Panc1 (cell line): ENCODE measurements around the gene OR51F2. TPM values are rescaled to one million over a fixed set of nuclear protein-coding genes. Genes with fewer than 3 reads are reported as not detected.

Source experiments
- ATAC-seq: fragments of 200-7000 bp; cut with Tn5 transposase; 2 replicates; pipeline ENCODE4 v1.9.1; 2020; ENCODE audit warnings: mild to moderate bottlenecking, moderate library complexity
- BruUV-seq: library from RNA; stranded (reverse); fragments of 400-500 nt; replicated peaks from 2 replicates; lab custom pipeline; 2021; lab: Mats Ljungman, UMichigan
- CTCF ChIA-PET: fragments of 300-600 bp; sonication (Branson Sonifier 250); formaldehyde crosslinking; loops from one replicate; lab custom pipeline; 2022; ENCODE audit warnings: antibody characterized with exemption; lab: Charles Lee
- POLR2A ChIA-PET: fragments of 300-600 bp; sonication (Branson Sonifier 250); formaldehyde crosslinking; loops from one replicate; lab custom pipeline; 2022; ENCODE audit warnings: antibody characterized with exemption; lab: Charles Lee
- DNase-seq: peaks from one replicate; pipeline ENCODE4 v3.0.0-alpha.2; 2010; ENCODE audit warnings: low read depth, low spot score
- H3K27ac ChIP-seq: 2 replicates; pipeline ENCODE4 v1.5.1; 2011; ENCODE audit warnings: mild to moderate bottlenecking, low read length, inconsistent platforms
- H3K27me3 ChIP-seq: fragments of 200-500 bp; sonication (Bioruptor generic); 2 replicates; pipeline ENCODE4 v1.6.0; 2014; ENCODE audit warnings: low read length, inconsistent platforms; ENCODE audit not compliant: control insufficient read depth, insufficient read depth
- H3K36me3 ChIP-seq: fragments of 200-500 bp; sonication (Bioruptor generic); 2 replicates; pipeline ENCODE4 v1.5.1; 2014; ENCODE audit warnings: inconsistent platforms, mild to moderate bottlenecking, low read length, moderate library complexity; ENCODE audit not compliant: control insufficient read depth, insufficient read depth
- H3K4me1 ChIP-seq: 2 replicates; pipeline ENCODE4 v1.5.1; 2011; ENCODE audit warnings: inconsistent platforms, mild to moderate bottlenecking, low read length, moderate library complexity; ENCODE audit not compliant: control insufficient read depth, insufficient read depth
- H3K4me3 ChIP-seq, 2 experiments: 2 replicates each; pipeline ENCODE4 v1.5.1; 2011 to 2012; ENCODE audit warnings: low read depth in 2 of 2, low read length in 2 of 2, mild to moderate bottlenecking in 2 of 2, inconsistent platforms in 1 of 2, moderate library complexity in 1 of 2
- H3K9me3 ChIP-seq: fragments of 200-500 bp; sonication (Bioruptor generic); 2 replicates; pipeline ENCODE4 v1.5.1; 2014; ENCODE audit warnings: low read depth, mild to moderate bottlenecking, inconsistent platforms, low read length, moderate library complexity; ENCODE audit not compliant: control insufficient read depth, insufficient read depth
- POLR2AphosphoS5 ChIP-seq: IDR thresholded peaks from 2 replicates; pipeline ENCODE4 v1.6.1; 2012; ENCODE audit warnings: mild to moderate bottlenecking, low read depth, low read length, moderate library complexity
- SIN3A ChIP-seq: IDR thresholded peaks from 2 replicates; pipeline ENCODE4 v1.6.1; 2012; ENCODE audit warnings: low read depth, mild to moderate bottlenecking, low read length, moderate library complexity, borderline replicate concordance; ENCODE audit not compliant: insufficient read depth
- TCF7L2 ChIP-seq: IDR thresholded peaks from 2 replicates; pipeline ENCODE4 v1.6.1; 2011; ENCODE audit warnings: mild to moderate bottlenecking, low read depth, low read length, inconsistent platforms
- in situ Hi-C: cut with HindIII; loops from 2 replicates; pipeline ENCODE4 v1.10.0; 2016; ENCODE audit warnings: low sequenced_read_pairs, low pct_unique_long_range_greater_than_20kb
- intact Hi-C: fragments of 100-400 bp; cut with micrococcal nuclease; formaldehyde crosslinking; loops from one replicate; pipeline ENCODE4 v1.10.0; 2022; ENCODE audit not compliant: unreplicated experiment
- total RNA-seq: library from RNA; stranded (reverse); gene quantifications from one replicate; pipeline ENCODE4 v1.2.1, GENCODE V29; 2021; ENCODE audit not compliant: unreplicated experiment
- TF ChIP-seq, protein P1 (sequence below): fragments of 450-650 bp; IDR thresholded peaks from 2 replicates; pipeline ENCODE4 v1.5.1; 2017; ENCODE audit warnings: mild to moderate bottlenecking
- TF ChIP-seq, protein P2 (sequence below), 2 experiments: IDR thresholded peaks; 2 replicates each; pipeline ENCODE4 v1.6.1; 2011 to 2012; ENCODE audit warnings: low read depth in 2 of 2, control low read depth in 1 of 2, low read length in 1 of 2, mild to moderate bottlenecking in 1 of 2, moderate library complexity in 1 of 2; ENCODE audit not compliant: insufficient read depth in 1 of 2

OR51F2 gene
- total RNA-seq, 1 experiment from 2014 or later: not detected

DNA sequence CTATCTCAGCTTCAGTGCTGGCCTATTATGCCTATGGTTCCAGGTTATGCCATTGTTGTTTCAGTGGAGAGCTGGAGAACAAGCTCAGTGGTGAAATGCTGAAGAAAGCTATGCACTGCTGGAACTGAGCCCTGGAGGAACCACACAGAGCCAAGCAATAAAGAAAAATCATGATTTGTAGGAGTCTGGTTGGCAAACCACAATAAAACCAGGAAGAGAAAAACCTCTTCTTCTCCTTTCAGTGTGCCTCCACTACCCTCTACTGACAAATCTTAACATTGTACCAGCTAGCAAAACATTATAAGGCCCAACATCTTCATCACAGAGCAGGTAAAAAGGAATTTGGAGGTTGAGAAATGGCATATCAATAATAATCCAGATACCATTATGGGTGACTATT, 5.3 kb downstream of the OR51F2 start:
- H3K4me1 ChIP-seq: no peaks in the 10 kb centered on the region
- DNase-seq (no peak), ATAC-seq (peak; percentile 65; the same call in 1 of the 2 replicates)
- no TSS peak for BruUV-seq
- no peak overlapping the region for H3K27ac ChIP-seq
- no peaks in the 10 kb centered on the region for H3K36me3 ChIP-seq
- H3K27me3 ChIP-seq: no peaks in the 10 kb centered on the region
- no peaks in the 10 kb centered on the region for H3K9me3 ChIP-seq
- intact Hi-C loops: loop anchor here (2.0 kb wide), 1 partner anchor 190 kb away; the partner anchor contains the start of gene OR51D1
- in situ Hi-C loops: no loop called here
- CTCF ChIA-PET: interaction anchor here (2.3 kb wide), 1 partner anchor 189 kb away, joined by 13 read pairs; the partner anchor contains the start of gene OR51D1
- POLR2A ChIA-PET: interaction anchor here (1.2 kb wide), 1 partner anchor 11 kb away, joined by 3 read pairs; no protein-coding TSS in a partner anchor
- no peak overlapping the region for H3K4me3 ChIP-seq
- TF ChIP-seq, protein P1, sequence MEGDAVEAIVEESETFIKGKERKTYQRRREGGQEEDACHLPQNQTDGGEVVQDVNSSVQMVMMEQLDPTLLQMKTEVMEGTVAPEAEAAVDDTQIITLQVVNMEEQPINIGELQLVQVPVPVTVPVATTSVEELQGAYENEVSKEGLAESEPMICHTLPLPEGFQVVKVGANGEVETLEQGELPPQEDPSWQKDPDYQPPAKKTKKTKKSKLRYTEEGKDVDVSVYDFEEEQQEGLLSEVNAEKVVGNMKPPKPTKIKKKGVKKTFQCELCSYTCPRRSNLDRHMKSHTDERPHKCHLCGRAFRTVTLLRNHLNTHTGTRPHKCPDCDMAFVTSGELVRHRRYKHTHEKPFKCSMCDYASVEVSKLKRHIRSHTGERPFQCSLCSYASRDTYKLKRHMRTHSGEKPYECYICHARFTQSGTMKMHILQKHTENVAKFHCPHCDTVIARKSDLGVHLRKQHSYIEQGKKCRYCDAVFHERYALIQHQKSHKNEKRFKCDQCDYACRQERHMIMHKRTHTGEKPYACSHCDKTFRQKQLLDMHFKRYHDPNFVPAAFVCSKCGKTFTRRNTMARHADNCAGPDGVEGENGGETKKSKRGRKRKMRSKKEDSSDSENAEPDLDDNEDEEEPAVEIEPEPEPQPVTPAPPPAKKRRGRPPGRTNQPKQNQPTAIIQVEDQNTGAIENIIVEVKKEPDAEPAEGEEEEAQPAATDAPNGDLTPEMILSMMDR: peak; percentile 38; the same call in 1 of the 2 replicates
- TF ChIP-seq SIN3A (no peak), TCF7L2 (no peak)

DNA sequence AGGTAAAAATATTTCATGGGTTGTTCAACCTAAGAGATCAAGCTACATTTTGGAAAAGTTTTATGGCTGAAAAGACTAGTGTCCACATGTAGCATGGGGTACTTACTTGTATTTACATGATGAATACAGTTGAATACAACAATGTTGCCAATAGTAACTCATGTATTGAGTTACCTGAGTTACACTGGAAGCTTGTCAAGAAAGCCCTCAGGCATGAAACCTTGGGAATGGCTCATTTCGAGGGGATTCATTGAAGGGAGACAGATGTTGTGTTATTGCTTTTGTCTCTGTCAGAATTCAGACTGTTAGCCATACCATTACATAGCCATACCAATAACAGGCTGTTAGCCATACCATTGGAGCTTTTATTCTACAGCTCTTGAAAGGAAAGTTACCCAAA, 9.2 kb downstream of the OR51F2 start:
- no peaks in the 10 kb centered on the region for H3K36me3 ChIP-seq
- in situ Hi-C loops (no loop called here), intact Hi-C loops (no loop called here)
- no peaks in the 10 kb centered on the region for H3K4me1 ChIP-seq
- DNase-seq (no peak), ATAC-seq (no peak)
- H3K4me3 ChIP-seq: no peak overlapping the region
- no peaks in the 10 kb centered on the region for H3K9me3 ChIP-seq
- TF ChIP-seq, protein P1: no peak
- TF ChIP-seq SIN3A: no peak
- no peak for TF ChIP-seq POLR2AphosphoS5
- TF ChIP-seq, protein P2, sequence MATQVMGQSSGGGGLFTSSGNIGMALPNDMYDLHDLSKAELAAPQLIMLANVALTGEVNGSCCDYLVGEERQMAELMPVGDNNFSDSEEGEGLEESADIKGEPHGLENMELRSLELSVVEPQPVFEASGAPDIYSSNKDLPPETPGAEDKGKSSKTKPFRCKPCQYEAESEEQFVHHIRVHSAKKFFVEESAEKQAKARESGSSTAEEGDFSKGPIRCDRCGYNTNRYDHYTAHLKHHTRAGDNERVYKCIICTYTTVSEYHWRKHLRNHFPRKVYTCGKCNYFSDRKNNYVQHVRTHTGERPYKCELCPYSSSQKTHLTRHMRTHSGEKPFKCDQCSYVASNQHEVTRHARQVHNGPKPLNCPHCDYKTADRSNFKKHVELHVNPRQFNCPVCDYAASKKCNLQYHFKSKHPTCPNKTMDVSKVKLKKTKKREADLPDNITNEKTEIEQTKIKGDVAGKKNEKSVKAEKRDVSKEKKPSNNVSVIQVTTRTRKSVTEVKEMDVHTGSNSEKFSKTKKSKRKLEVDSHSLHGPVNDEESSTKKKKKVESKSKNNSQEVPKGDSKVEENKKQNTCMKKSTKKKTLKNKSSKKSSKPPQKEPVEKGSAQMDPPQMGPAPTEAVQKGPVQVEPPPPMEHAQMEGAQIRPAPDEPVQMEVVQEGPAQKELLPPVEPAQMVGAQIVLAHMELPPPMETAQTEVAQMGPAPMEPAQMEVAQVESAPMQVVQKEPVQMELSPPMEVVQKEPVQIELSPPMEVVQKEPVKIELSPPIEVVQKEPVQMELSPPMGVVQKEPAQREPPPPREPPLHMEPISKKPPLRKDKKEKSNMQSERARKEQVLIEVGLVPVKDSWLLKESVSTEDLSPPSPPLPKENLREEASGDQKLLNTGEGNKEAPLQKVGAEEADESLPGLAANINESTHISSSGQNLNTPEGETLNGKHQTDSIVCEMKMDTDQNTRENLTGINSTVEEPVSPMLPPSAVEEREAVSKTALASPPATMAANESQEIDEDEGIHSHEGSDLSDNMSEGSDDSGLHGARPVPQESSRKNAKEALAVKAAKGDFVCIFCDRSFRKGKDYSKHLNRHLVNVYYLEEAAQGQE (IDR thresholded peaks at IDR 0.05; ENCODE audit: insufficient read depth in 1 of 2, low read depth in 2 of 2, low read length in 1 of 2): no peak
- TF ChIP-seq TCF7L2: no peak
- ChIA-PET POLR2A (no interaction called here), CTCF (no interaction called here)
- H3K27ac ChIP-seq: no peak overlapping the region
- H3K27me3 ChIP-seq: no peaks in the 10 kb centered on the region
- BruUV-seq: no TSS peak
